KG1 (cell line): Measurements from ENCODE around the gene OAS3.
"Not testable (repeated sequence)": the region's sequence is repeated elsewhere in the genome, so short reads cannot be mapped to it uniquely, and the experiment has no call there.

Experiments used
- DNase-seq: peaks from one replicate; lab custom pipeline; 2025; lab: John Stamatoyannopoulos, UW

Gene OAS3

GRCh38 chr12:112927475-112927874 is 10.8 kb upstream of the OAS3 start:
- DNase-seq, result no peak

GRCh38 chr12:112927925-112928324 is 10.3 kb upstream of the OAS3 start:
- no peak for DNase-seq

GRCh38 chr12:112928978-112929377 is 9.3 kb upstream of the OAS3 start:
- no peak for DNase-seq

GRCh38 chr12:112929715-112930114 is 8.6 kb upstream of the OAS3 start:
- DNase-seq, result no peak

GRCh38 chr12:112930350-112930749 is 7.9 kb upstream of the OAS3 start:
- no peak for DNase-seq

- DNase-seq, result no peak
Observed at GRCh38 chr12:112932485-112933128, 5.7 kb upstream of the OAS3 start.

- no peak for DNase-seq
Observed at GRCh38 chr12:112933129-112933505, 5.2 kb upstream of the OAS3 start.

- no peak for DNase-seq
Observed at GRCh38 chr12:112936264-112936663, 2.0 kb upstream of the OAS3 start.

GRCh38 chr12:112936927-112937326 is 1.3 kb upstream of the OAS3 start:
- no peak for DNase-seq

- DNase-seq, result no peak
Observed at GRCh38 chr12:112938751-112939150, 477 bp downstream of the OAS3 start.

- no peak for DNase-seq
Observed at GRCh38 chr12:112939761-112940381, 1.6 kb downstream of the OAS3 start.

- no peak for DNase-seq
Observed at GRCh38 chr12:112941528-112942335, 3.5 kb downstream of the OAS3 start.

GRCh38 chr12:112942572-112942971 is 4.3 kb downstream of the OAS3 start:
- DNase-seq, result no peak

GRCh38 chr12:112944024-112944690 is 5.9 kb downstream of the OAS3 start:
- no peak for DNase-seq

GRCh38 chr12:112945515-112945914 is 7.2 kb downstream of the OAS3 start:
- no peak for DNase-seq

GRCh38 chr12:112946236-112947000 is 8.1 kb downstream of the OAS3 start:
- DNase-seq, result no peak

GRCh38 chr12:112947314-112947713 is 9.0 kb downstream of the OAS3 start:
- no peak for DNase-seq

GRCh38 chr12:112947761-112948160 is 9.5 kb downstream of the OAS3 start:
- DNase-seq, result no peak

- no peak for DNase-seq
Observed at GRCh38 chr12:112948806-112949205, 10.5 kb downstream of the OAS3 start.

GRCh38 chr12:112950701-112951100 is 12.4 kb downstream of the OAS3 start:
- DNase-seq, result no peak

- not testable (repeated sequence) for DNase-seq
Observed at GRCh38 chr12:112957125-112957524, 18.9 kb downstream of the OAS3 start.

- no peak for DNase-seq
Observed at GRCh38 chr12:112961074-112961473, 22.8 kb downstream of the OAS3 start.
